Osteoblast (primary cell): Measurements from ENCODE around the gene SIRPB1. TPM values are rescaled to one million over a fixed set of nuclear protein-coding genes. Genes with fewer than 3 reads are reported as not detected.

Experiments
- DNase-seq: peaks from one replicate; pipeline ENCODE4 v3.0.0; 2011; ENCODE audit warnings: low spot score, mixed read lengths; ENCODE audit not compliant: insufficient read length; ENCODE audit errors: missing footprints
- H2AFZ ChIP-seq: 2 replicates; pipeline ENCODE4 v1.6.0; 2011; ENCODE audit warnings: mild to moderate bottlenecking, low read length
- H3K27ac ChIP-seq: 2 replicates; pipeline ENCODE4 v1.5.1; 2011; ENCODE audit warnings: mild to moderate bottlenecking, low read depth, low read length, moderate library complexity
- H3K27me3 ChIP-seq: 2 replicates; pipeline ENCODE4 v1.6.0; 2012; ENCODE audit warnings: mild to moderate bottlenecking, control low read depth, inconsistent platforms, low read length, moderate library complexity; ENCODE audit not compliant: insufficient read depth
- H3K36me3 ChIP-seq: 2 replicates; pipeline ENCODE4 v1.5.1; 2011; ENCODE audit warnings: mild to moderate bottlenecking, low read length, control low read depth, moderate library complexity; ENCODE audit not compliant: insufficient read depth
- H3K4me1 ChIP-seq: 2 replicates; pipeline ENCODE4 v1.5.1; 2011; ENCODE audit warnings: mild to moderate bottlenecking, low read length, control low read depth, moderate library complexity; ENCODE audit not compliant: insufficient read depth
- H3K4me2 ChIP-seq: 2 replicates; pipeline ENCODE4 v1.6.0; 2011; ENCODE audit warnings: mild to moderate bottlenecking, low read length; ENCODE audit not compliant: insufficient read depth
- H3K4me3 ChIP-seq: fragments of 200-600 bp; sonication (generic); 3 replicates; pipeline ENCODE4 v1.5.1; 2012; ENCODE audit warnings: mild to moderate bottlenecking, low read length, inconsistent platforms; ENCODE audit not compliant: insufficient read depth
- H3K79me2 ChIP-seq: 2 replicates; pipeline ENCODE4 v1.6.0; 2012; ENCODE audit warnings: mild to moderate bottlenecking, low read length, control low read depth, inconsistent platforms; ENCODE audit not compliant: insufficient read depth
- H3K9me3 ChIP-seq: 2 replicates; pipeline ENCODE4 v1.5.1; 2011; ENCODE audit warnings: low read depth, low read length, control low read depth
- H4K20me1 ChIP-seq: 2 replicates; pipeline ENCODE4 v1.6.0; 2012; ENCODE audit warnings: mild to moderate bottlenecking, low read length, control low read depth; ENCODE audit not compliant: insufficient read depth
- total RNA-seq: library from RNA; depleted of rRNA; stranded (reverse); fragments of >200 nt; gene quantifications from 2 replicates; pipeline ENCODE4 v1.2.3, GENCODE V29; 2012
- TF ChIP-seq, protein P1 (sequence below): IDR thresholded peaks from 2 replicates; pipeline ENCODE4 v1.5.1; 2011; ENCODE audit warnings: mild to moderate bottlenecking, low read depth, low read length, moderate library complexity; ENCODE audit errors: extremely low read depth

SIRPB1 gene
- total RNA-seq, 1 donor: 0.72 TPM

DNA sequence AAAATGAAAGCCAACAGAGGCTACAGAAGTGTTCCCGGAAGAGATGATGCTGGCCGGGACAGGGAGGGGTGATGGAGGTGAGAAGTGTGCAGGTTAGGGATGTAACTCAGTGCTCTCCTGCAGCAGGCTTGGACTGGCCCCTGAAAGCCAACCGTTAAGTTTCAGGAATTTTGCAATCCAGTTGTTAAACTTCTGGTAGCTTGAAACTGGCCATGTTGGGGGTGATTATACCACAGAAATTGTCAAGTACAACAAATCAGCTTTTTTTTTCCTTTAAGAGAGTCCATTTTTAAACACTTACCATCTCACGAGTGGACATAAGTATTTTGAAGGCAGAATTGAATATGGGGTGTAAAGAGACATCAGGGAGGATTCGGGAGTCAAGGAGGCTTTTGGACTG lies 8.8 kb upstream of the SIRPB1 start:
- Histone ChIP-seq H4K20me1 (no peaks in the 10 kb centered on the region), H3K9me3 (no peaks in the 10 kb centered on the region), H3K27ac (no peak overlapping the region), H2AFZ (no peak overlapping the region), H3K36me3 (no peaks in the 10 kb centered on the region), H3K4me1 (no peaks in the 10 kb centered on the region), H3K79me2 (no peaks in the 10 kb centered on the region), H3K4me3 (no peak overlapping the region), H3K4me2 (no peak overlapping the region), H3K27me3 (peaks cover 18% of the 10 kb centered on the region)
- no peak for DNase-seq
- TF ChIP-seq, protein P1, sequence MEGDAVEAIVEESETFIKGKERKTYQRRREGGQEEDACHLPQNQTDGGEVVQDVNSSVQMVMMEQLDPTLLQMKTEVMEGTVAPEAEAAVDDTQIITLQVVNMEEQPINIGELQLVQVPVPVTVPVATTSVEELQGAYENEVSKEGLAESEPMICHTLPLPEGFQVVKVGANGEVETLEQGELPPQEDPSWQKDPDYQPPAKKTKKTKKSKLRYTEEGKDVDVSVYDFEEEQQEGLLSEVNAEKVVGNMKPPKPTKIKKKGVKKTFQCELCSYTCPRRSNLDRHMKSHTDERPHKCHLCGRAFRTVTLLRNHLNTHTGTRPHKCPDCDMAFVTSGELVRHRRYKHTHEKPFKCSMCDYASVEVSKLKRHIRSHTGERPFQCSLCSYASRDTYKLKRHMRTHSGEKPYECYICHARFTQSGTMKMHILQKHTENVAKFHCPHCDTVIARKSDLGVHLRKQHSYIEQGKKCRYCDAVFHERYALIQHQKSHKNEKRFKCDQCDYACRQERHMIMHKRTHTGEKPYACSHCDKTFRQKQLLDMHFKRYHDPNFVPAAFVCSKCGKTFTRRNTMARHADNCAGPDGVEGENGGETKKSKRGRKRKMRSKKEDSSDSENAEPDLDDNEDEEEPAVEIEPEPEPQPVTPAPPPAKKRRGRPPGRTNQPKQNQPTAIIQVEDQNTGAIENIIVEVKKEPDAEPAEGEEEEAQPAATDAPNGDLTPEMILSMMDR: no peak

DNA sequence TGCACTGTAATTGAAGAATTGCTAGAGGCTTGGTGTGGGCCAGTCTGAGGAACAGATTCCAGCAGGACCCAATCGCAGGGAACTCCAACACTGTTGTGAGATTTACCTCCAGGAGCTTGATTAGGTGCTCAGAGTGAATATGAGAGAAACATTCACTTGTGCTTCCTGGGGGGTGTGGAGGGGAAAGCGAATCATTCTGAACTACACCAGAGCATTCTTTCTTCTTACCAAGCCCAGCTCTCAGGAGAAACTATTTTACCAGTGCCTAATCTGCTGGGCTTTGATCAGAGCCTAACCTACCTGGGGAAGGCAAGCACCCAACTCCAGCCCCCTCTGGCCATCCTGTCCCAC lies 7.4 kb upstream of the SIRPB1 start:
- peak; percentile 6 for DNase-seq
- H3K27ac ChIP-seq: no peak overlapping the region
- no peaks in the 10 kb centered on the region for H3K9me3 ChIP-seq
- H2AFZ ChIP-seq: no peak overlapping the region
- no peaks in the 10 kb centered on the region for H3K79me2 ChIP-seq
- H3K4me3 ChIP-seq: no peak overlapping the region
- no peak overlapping the region for H3K4me2 ChIP-seq
- TF ChIP-seq, protein P1: no peak
- H3K27me3 ChIP-seq: peaks cover 18% of the 10 kb centered on the region
- H3K36me3 ChIP-seq: no peaks in the 10 kb centered on the region
- H4K20me1 ChIP-seq: no peaks in the 10 kb centered on the region
- no peaks in the 10 kb centered on the region for H3K4me1 ChIP-seq

DNA sequence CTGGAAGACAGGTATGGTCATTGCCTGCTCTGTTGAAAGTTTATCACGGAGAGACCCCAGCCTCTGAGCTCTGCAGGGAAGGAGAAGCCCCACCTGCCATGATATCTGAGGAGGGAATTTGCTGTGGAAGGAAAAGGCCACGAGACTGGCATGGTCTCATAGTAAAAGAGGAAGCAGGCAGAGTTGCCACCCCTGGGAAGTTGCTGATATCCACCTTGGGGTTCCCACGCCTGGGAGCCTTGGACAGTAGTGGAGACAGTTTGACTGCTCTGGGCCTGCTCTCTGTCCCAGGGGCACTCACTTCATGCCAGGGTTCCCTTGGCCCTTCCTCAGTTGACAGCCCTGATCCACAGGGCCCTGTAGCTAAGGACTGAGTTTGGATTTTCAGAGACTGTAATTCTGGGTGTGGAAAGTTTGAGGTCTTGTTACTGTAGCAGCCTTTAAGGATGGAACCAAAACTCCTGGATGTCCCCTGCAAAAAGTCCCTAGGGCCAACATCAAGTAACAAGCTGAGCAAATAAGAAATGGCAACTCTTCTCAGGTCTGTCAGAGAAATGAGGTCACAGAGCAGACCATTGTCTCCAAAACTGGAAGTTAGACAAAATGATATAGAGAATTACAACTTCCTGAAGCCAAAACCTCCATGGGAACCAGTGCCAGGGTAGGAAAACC lies 6.9 kb upstream of the SIRPB1 start:
- Histone ChIP-seq H3K27ac (no peak overlapping the region), H3K4me2 (no peak overlapping the region)

DNA sequence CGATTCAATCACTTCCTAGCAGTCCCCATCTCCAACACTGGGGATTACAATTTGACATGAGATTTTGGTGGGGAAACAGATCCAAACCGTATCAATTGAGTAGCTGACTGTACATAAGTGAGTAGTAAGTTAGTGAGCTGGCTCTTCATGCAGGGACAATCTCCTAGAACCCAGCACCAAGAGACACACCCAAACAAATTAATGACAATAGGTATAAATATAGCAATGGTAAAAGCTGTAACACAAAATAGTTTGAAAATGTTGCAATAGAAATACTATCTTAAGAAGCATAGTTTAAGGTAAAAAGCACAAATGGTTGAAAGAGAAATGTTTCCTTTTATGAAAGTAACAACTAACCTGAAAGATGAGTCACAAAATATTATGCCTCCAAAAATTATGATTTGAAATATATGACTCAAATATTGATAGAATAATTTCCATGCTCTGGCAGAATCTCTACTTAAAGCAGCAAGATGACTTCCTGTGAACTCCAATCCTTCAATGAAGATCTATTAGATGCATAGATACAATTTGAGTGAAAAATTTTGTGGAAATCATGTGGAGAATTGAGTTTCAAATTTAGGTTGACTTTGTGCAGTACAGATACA lies 5.4 kb upstream of the SIRPB1 start:
- TF ChIP-seq, protein P1: no peak
- no peaks in the 10 kb centered on the region for H3K79me2 ChIP-seq
- DNase-seq: peak; percentile 29
- no peak overlapping the region for H3K4me3 ChIP-seq
- no peaks in the 10 kb centered on the region for H4K20me1 ChIP-seq
- no peaks in the 10 kb centered on the region for H3K9me3 ChIP-seq
- no peak overlapping the region for H2AFZ ChIP-seq
- H3K4me1 ChIP-seq: no peaks in the 10 kb centered on the region
- no peak overlapping the region for H3K27ac ChIP-seq
- H3K27me3 ChIP-seq: peaks cover 31% of the 10 kb centered on the region
- H3K36me3 ChIP-seq: no peaks in the 10 kb centered on the region
- no peak overlapping the region for H3K4me2 ChIP-seq

More for the DNA sequence above, 6.9 kb upstream of the SIRPB1 start:
- no peak overlapping the region for H3K4me3 ChIP-seq
- TF ChIP-seq, protein P1: no peak
- peaks cover 18% of the 10 kb centered on the region for H3K27me3 ChIP-seq
- H3K9me3 ChIP-seq: no peaks in the 10 kb centered on the region
- H3K4me1 ChIP-seq: no peaks in the 10 kb centered on the region
- H2AFZ ChIP-seq: no peak overlapping the region
- no peaks in the 10 kb centered on the region for H3K79me2 ChIP-seq
- no peak for DNase-seq
- H4K20me1 ChIP-seq: no peaks in the 10 kb centered on the region
- no peaks in the 10 kb centered on the region for H3K36me3 ChIP-seq
